Measurements from ENCODE around the gene PRR20G.

The PRR20G gene

DNA sequence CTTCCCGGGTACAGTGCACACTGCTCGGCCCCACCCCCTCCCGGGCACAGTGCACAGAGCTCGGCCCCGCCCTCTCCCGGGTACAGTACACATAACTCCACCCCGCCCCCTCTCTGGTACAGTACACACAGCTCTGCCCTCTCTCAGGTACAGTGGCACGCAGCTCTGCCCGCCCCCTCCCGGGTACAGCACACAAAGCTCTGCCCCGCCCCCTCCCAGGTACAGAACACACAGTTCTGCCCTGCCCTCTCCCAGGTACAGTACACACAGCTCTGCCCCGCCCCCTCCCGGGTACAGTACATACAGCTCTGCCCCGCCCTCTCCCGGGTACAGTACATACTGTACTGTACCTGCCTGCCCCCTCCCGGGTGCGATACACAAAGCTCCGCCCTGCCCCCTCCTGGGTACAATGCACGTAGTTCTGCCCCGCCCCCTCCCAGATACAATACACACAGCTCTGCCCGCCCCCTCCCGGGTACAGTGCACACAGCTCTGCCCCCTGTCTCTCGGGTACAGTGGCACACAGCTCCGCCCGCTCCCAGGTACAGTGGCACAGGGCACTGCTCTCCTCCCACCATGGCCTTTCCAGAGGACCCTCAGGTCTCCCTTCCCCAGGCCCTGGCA lies 16.4 kb upstream of the PRR20G start:
- no peaks in the 10 kb centered on the region for H3K9me3 ChIP-seq (ENCODE audit: insufficient read depth, low read length, severe bottlenecking)
- ATAC-seq (ENCODE audit: insufficient read depth, low read depth) = no peak
- TF ChIP-seq, protein P1, sequence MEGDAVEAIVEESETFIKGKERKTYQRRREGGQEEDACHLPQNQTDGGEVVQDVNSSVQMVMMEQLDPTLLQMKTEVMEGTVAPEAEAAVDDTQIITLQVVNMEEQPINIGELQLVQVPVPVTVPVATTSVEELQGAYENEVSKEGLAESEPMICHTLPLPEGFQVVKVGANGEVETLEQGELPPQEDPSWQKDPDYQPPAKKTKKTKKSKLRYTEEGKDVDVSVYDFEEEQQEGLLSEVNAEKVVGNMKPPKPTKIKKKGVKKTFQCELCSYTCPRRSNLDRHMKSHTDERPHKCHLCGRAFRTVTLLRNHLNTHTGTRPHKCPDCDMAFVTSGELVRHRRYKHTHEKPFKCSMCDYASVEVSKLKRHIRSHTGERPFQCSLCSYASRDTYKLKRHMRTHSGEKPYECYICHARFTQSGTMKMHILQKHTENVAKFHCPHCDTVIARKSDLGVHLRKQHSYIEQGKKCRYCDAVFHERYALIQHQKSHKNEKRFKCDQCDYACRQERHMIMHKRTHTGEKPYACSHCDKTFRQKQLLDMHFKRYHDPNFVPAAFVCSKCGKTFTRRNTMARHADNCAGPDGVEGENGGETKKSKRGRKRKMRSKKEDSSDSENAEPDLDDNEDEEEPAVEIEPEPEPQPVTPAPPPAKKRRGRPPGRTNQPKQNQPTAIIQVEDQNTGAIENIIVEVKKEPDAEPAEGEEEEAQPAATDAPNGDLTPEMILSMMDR (IDR thresholded peaks at IDR 0.05; ENCODE audit: borderline replicate concordance, extremely low read depth, low read length, poor library complexity, severe bottlenecking) = no peak
- TF ChIP-seq EZH2 (IDR thresholded peaks at IDR 0.05; ENCODE audit: borderline replicate concordance, low read depth, low read length, severe bottlenecking) = no peak

GRCh38 chr3:127299276-127299675 lies 11.4 kb upstream of the PRR20G start:
- ATAC-seq (ENCODE audit: insufficient read depth, low read depth) = no peak
- no peak for DNase-seq
- Histone ChIP-seq H3K4me2 (ENCODE audit: insufficient read depth, low read length) (no peak overlapping the region), H3K4me1 (ENCODE audit: insufficient read depth, low read length) (no peaks in the 10 kb centered on the region), H4K20me1 (ENCODE audit: insufficient read depth, low read length) (no peaks in the 10 kb centered on the region), H3K4me3 (ENCODE audit: low read depth in 1 of 2, low read length in 2 of 2) (no peak overlapping the region), H3K27me3 (ENCODE audit: insufficient read depth, low read length, poor library complexity) (no peaks in the 10 kb centered on the region), H3K27ac (ENCODE audit: low read length) (no peak overlapping the region), H3K9me3 (ENCODE audit: insufficient read depth, low read length, severe bottlenecking) (no peaks in the 10 kb centered on the region), H3K9ac (ENCODE audit: low read depth, low read length) (no peak overlapping the region), H3K36me3 (ENCODE audit: insufficient read depth, low read length) (no peaks in the 10 kb centered on the region), H3K79me2 (ENCODE audit: insufficient read depth, low read length) (no peaks in the 10 kb centered on the region), H2AFZ (ENCODE audit: low read depth, low read length) (no peak overlapping the region)
- no peak for TF ChIP-seq EZH2 (IDR thresholded peaks at IDR 0.05; ENCODE audit: borderline replicate concordance, low read depth, low read length, severe bottlenecking)
- TF ChIP-seq, protein P1 (IDR thresholded peaks at IDR 0.05; ENCODE audit: borderline replicate concordance, extremely low read depth, low read length, poor library complexity, severe bottlenecking) = no peak

More for the DNA sequence above, 16.4 kb upstream of the PRR20G start:
- Histone ChIP-seq H3K27me3 (ENCODE audit: insufficient read depth, low read length, poor library complexity) (no peaks in the 10 kb centered on the region), H3K79me2 (ENCODE audit: insufficient read depth, low read length) (no peaks in the 10 kb centered on the region), H3K4me1 (ENCODE audit: insufficient read depth, low read length) (no peaks in the 10 kb centered on the region), H3K27ac (ENCODE audit: low read length) (no peak overlapping the region), H3K36me3 (ENCODE audit: insufficient read depth, low read length) (no peaks in the 10 kb centered on the region), H2AFZ (ENCODE audit: low read depth, low read length) (no peak overlapping the region), H4K20me1 (ENCODE audit: insufficient read depth, low read length) (no peaks in the 10 kb centered on the region), H3K4me3 (ENCODE audit: low read depth in 1 of 2, low read length in 2 of 2) (no peak overlapping the region), H3K4me2 (ENCODE audit: insufficient read depth, low read length) (no peak overlapping the region), H3K9ac (ENCODE audit: low read depth, low read length) (no peak overlapping the region)
- DNase-seq = no peak

- DNase-seq (no peak), ATAC-seq (ENCODE audit: insufficient read depth, low read depth) (no peak)
- no peak overlapping the region for H3K4me2 ChIP-seq (ENCODE audit: insufficient read depth, low read length)
- no peak overlapping the region for H3K9ac ChIP-seq (ENCODE audit: low read depth, low read length)
- H3K79me2 ChIP-seq (ENCODE audit: insufficient read depth, low read length) = no peaks in the 10 kb centered on the region
- H4K20me1 ChIP-seq (ENCODE audit: insufficient read depth, low read length) = no peaks in the 10 kb centered on the region
- no peaks in the 10 kb centered on the region for H3K36me3 ChIP-seq (ENCODE audit: insufficient read depth, low read length)
- H3K4me3 ChIP-seq (ENCODE audit: low read depth in 1 of 2, low read length in 2 of 2) = no peak overlapping the region
- no peaks in the 10 kb centered on the region for H3K9me3 ChIP-seq (ENCODE audit: insufficient read depth, low read length, severe bottlenecking)
- no peak overlapping the region for H2AFZ ChIP-seq (ENCODE audit: low read depth, low read length)
- H3K27me3 ChIP-seq (ENCODE audit: insufficient read depth, low read length, poor library complexity) = no peaks in the 10 kb centered on the region
- no peaks in the 10 kb centered on the region for H3K4me1 ChIP-seq (ENCODE audit: insufficient read depth, low read length)
- no peak overlapping the region for H3K27ac ChIP-seq (ENCODE audit: low read length)
- no peak for TF ChIP-seq EZH2 (IDR thresholded peaks at IDR 0.05; ENCODE audit: borderline replicate concordance, low read depth, low read length, severe bottlenecking)
- TF ChIP-seq, protein P1 (IDR thresholded peaks at IDR 0.05; ENCODE audit: borderline replicate concordance, extremely low read depth, low read length, poor library complexity, severe bottlenecking) = no peak
Observed at GRCh38 chr3:127296959-127297358, 9.1 kb upstream of the PRR20G start.
